Cardiac muscle cell (in vitro differentiated cells and primary cell): ENCODE data around the gene NEURL1B. TPM values are rescaled to one million over a fixed set of nuclear protein-coding genes. Genes with fewer than 3 reads are reported as not detected.
A peak's percentile ranks its signal among the peaks of the same experiment; 100 is the strongest.

Experiments used
- DNase-seq, 2 donors: peaks; one replicate each; pipeline versions ENCODE4 v3.0.0 to v3.0.0-alpha.2; 2010 to 2017; ENCODE audit warnings: low read depth in 1 of 2, low spot score in 1 of 2
- H3K27ac ChIP-seq: fragments of 200-600 bp; sonication (generic); 2 replicates; pipeline ENCODE4 v1.5.1; 2016
- H3K27me3 ChIP-seq: fragments of 200-600 bp; sonication (generic); 2 replicates; pipeline ENCODE4 v1.6.0; 2016; ENCODE audit warnings: control low read depth
- H3K36me3 ChIP-seq: fragments of 200-600 bp; sonication (generic); 2 replicates; pipeline ENCODE4 v1.5.1; 2016; ENCODE audit warnings: control low read depth
- H3K4me1 ChIP-seq: fragments of 200-600 bp; sonication (generic); 2 replicates; pipeline ENCODE4 v1.8.1; 2017; ENCODE audit warnings: low read depth, mild to moderate bottlenecking, mixed run types
- H3K4me3 ChIP-seq: fragments of 200-600 bp; sonication (generic); 2 replicates; pipeline ENCODE4 v1.5.1; 2016; ENCODE audit warnings: mild to moderate bottlenecking
- H3K9me3 ChIP-seq: fragments of 200-600 bp; sonication (generic); 2 replicates; pipeline ENCODE4 v1.5.1; 2017; ENCODE audit warnings: low read depth, mild to moderate bottlenecking, control low read depth
- polyA plus RNA-seq: library from polyadenylated mRNA; unstranded; fragments of >200 nt; fragmentation: Nextera tagmentation; extraction: Ambion mirVana; gene quantifications from 2 replicates; pipeline ENCODE4 v1.2.1, GENCODE V29; 2016
- total RNA-seq: library from RNA; depleted of rRNA; stranded (reverse); fragments of >200 nt; gene quantifications from 2 replicates; pipeline ENCODE4 v1.2.3, GENCODE V29; 2016
- TF ChIP-seq, protein P1 (sequence below): IDR thresholded peaks from 2 replicates; pipeline ENCODE4 v1.5.1; 2012; ENCODE audit warnings: low read depth, mild to moderate bottlenecking, low read length

NEURL1B gene
- total and polyA plus RNA-seq, 2 experiments from 2014 or later: 4.6 to 55.8 TPM

- Histone ChIP-seq H3K27me3 (no peaks in the 10 kb centered on the region), H3K36me3 (no peaks in the 10 kb centered on the region), H3K27ac (no peak overlapping the region), H3K4me3 (no peak overlapping the region), H3K4me1 (peaks cover 13% of the 10 kb centered on the region), H3K9me3 (no peaks in the 10 kb centered on the region)
- TF ChIP-seq, protein P1, sequence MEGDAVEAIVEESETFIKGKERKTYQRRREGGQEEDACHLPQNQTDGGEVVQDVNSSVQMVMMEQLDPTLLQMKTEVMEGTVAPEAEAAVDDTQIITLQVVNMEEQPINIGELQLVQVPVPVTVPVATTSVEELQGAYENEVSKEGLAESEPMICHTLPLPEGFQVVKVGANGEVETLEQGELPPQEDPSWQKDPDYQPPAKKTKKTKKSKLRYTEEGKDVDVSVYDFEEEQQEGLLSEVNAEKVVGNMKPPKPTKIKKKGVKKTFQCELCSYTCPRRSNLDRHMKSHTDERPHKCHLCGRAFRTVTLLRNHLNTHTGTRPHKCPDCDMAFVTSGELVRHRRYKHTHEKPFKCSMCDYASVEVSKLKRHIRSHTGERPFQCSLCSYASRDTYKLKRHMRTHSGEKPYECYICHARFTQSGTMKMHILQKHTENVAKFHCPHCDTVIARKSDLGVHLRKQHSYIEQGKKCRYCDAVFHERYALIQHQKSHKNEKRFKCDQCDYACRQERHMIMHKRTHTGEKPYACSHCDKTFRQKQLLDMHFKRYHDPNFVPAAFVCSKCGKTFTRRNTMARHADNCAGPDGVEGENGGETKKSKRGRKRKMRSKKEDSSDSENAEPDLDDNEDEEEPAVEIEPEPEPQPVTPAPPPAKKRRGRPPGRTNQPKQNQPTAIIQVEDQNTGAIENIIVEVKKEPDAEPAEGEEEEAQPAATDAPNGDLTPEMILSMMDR: no peak
- no peak for DNase-seq
Observed at GRCh38 chr5:172605466-172605865, 35.6 kb upstream of the NEURL1B start.

- DNase-seq: no peak
- no peak overlapping the region for H3K27ac ChIP-seq
- no peak overlapping the region for H3K4me3 ChIP-seq
- TF ChIP-seq, protein P1: no peak
- H3K9me3 ChIP-seq: no peaks in the 10 kb centered on the region
- H3K4me1 ChIP-seq: peaks cover 10% of the 10 kb centered on the region
- H3K36me3 ChIP-seq: no peaks in the 10 kb centered on the region
- no peaks in the 10 kb centered on the region for H3K27me3 ChIP-seq
Observed at GRCh38 chr5:172606156-172606785, 34.8 kb upstream of the NEURL1B start.

- no peaks in the 10 kb centered on the region for H3K36me3 ChIP-seq
- no peak overlapping the region for H3K4me3 ChIP-seq
- peaks cover 10% of the 10 kb centered on the region for H3K4me1 ChIP-seq
- TF ChIP-seq, protein P1: no peak
- DNase-seq: peak in 1 of 2 donors; percentile 90
- no peak overlapping the region for H3K27ac ChIP-seq
- H3K27me3 ChIP-seq: no peaks in the 10 kb centered on the region
- no peaks in the 10 kb centered on the region for H3K9me3 ChIP-seq
Observed at GRCh38 chr5:172607213-172607793, 33.8 kb upstream of the NEURL1B start.

DNA sequence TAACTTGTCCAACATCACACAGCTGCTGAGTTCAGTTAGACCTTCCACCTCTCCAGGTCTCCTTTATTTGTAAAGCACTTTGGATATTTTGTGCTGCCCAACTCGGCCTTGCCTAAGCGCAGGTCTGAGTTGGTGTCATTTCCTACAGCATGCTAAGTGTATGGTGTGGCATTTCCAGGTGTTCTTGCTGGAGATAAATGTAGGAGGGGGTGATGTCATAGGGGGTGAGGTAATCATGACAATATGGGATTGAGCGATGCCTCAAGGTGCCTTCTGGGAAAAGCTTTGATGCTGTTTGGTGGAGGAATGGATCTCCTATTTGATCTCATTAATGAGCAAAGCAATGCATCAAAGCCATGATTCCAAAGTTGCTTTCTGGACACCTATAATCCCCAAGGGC, 32.3 kb upstream of the NEURL1B start:
- no peaks in the 10 kb centered on the region for H3K36me3 ChIP-seq
- H3K9me3 ChIP-seq: no peaks in the 10 kb centered on the region
- H3K4me1 ChIP-seq: peaks cover 3% of the 10 kb centered on the region
- no peak overlapping the region for H3K4me3 ChIP-seq
- H3K27me3 ChIP-seq: no peaks in the 10 kb centered on the region
- DNase-seq: no peak
- TF ChIP-seq, protein P1: no peak
- H3K27ac ChIP-seq: no peak overlapping the region

DNA sequence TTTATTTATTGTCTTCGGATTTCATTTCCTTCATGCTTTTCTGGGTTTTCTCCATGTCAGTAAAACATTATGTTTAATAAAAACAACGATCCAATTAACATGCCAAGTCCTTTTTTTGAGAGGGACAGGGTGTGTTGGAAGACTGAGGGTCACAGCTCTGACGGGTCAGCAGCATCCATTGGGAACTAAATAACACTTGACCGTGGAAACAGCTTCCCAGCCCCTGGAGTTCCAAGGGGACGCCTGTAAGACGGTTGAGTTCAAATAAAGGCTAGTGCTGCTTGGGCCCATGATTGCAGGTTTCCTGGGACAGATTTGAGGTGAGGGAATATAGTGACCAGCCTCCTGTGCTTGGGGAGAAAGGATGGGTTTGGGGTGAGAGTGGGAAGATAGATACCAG, 30.4 kb upstream of the NEURL1B start:
- no peak overlapping the region for H3K27ac ChIP-seq
- TF ChIP-seq, protein P1: no peak
- peaks cover 3% of the 10 kb centered on the region for H3K4me1 ChIP-seq
- no peaks in the 10 kb centered on the region for H3K27me3 ChIP-seq
- no peak for DNase-seq
- no peak overlapping the region for H3K4me3 ChIP-seq
- H3K36me3 ChIP-seq: no peaks in the 10 kb centered on the region
- no peaks in the 10 kb centered on the region for H3K9me3 ChIP-seq
